HG03060 (cell line): Measurements from ENCODE around the gene LRRC56.

ENCODE experiments used
- ATAC-seq: cut with Tn5 transposase; IDR thresholded peaks from one replicate; pipeline ENCODE4 v1.9.1; 2021; ENCODE audit warnings: low read depth, moderate number of reproducible peaks; ENCODE audit not compliant: unreplicated experiment

LRRC56 gene

DNA sequence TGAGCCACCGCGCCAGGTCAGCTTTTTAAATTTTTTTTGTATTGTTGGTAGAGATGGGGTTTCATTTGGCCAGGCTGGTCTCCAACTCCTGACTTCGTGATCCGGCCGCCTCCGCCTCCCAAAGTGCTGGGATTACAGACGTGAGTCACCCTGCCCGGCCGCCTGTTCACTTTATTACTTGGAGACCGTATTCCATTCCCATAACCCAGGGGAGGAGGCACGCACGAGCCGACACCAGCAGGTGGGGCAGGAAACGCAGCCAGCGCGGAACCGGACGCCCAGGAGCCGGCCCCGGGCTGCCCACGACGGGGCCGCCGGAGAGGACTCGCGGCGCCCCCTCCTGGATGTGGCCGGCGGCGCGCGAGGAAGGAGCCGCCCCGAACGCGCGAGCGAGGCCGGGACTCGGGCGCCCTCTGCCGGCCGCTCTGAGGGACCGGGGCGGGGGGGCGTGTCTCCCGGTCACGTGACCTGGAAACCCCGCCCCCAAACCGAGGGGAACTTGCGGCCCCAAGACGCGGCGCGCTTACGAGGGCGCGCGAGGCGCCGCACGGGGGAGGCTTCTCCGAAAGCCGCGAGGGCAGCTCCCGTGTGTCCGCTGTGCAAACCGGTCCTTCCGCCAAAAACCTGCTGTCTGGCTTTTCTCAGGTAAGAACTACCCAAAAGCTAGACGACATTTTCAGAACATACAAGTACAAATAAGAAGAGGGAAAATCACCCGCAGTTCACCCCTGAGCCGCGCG lies 18.7 kb upstream of the LRRC56 start:
- ATAC-seq, result no peak

- ATAC-seq, result no peak
These were observed 16.7 kb upstream of the LRRC56 start for GRCh38 chr11:520428-521176.

GRCh38 chr11:521177-521688 lies 16.1 kb upstream of the LRRC56 start:
- no peak for ATAC-seq

GRCh38 chr11:526192-526591 lies 11.1 kb upstream of the LRRC56 start:
- no peak for ATAC-seq

DNA sequence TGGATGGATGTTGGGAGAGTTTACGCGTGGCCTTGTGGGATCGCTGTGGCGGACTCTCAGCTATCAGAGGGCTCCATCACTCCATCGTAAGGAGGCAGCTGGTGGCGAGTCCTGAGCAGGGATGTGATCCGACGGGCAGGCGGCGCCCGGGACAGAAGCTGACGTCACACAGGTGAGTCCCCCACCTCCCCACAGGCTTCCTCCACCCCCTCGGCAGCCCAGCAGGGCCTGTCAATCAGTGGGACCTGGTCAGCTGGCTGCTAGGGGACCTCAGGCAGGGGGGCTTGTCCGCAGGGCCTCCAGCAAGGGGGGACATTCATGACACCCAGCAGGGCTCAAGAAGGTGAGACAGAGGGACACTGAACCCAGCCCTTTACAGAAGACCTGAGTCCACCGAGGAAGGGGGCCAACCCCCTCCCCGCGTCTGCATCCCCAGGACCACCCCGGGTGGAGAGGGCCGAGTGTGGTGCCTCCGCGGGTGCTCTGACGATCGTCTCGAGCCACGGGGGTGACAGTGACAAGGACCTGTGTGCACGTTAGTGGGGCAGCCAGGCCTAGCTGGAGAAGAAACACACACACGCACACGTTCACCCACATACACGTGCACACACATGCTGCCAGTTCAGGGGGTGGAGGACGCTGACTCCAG lies 9.0 kb upstream of the LRRC56 start:
- ATAC-seq, result no peak

GRCh38 chr11:528815-529727 lies 8.3 kb upstream of the LRRC56 start:
- no peak for ATAC-seq

GRCh38 chr11:529728-530411 lies 7.5 kb upstream of the LRRC56 start:
- no peak for ATAC-seq

DNA sequence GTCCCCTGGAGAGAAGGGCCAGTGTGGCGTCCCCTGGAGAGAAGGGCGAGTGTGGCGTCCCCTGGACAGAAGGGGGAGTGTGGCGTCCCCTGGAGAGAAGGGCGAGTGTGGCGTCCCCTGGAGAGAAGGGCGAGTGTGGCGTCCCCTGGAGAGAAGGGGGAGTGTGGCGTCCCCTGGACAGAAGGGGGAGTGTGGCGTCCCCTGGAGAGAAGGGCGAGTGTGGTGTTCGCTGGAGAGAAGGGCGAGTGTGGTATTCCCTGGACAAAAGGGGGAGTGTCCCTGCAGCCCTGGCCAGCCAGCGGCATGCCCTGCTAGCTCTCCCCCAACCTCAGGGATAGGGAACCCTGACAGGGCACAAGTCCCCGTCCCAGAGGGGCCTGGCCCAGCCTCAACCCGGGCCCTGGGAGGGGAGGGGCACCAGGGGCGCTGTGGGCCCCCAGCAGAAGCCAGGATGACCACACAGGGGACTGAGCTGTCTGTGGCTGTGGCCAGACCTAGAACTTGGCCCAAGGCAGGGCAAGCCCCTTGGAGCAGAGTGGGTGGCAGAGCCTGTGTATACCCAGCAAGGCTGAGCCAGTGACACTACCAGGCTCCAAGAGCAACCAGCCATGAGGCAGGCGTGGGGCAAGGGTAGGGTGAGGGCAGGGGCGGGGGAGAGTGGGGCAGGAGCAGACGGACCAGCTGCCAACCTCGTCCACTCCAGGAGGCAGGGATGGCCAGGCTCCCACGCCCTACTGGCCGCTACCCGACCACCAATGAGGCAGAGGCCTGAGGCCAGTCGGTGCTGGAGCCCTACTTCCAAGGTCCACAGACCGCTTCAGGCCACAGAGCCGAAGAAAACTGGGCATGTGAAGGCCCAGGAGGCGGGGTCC lies 6.1 kb upstream of the LRRC56 start:
- no peak for ATAC-seq

DNA sequence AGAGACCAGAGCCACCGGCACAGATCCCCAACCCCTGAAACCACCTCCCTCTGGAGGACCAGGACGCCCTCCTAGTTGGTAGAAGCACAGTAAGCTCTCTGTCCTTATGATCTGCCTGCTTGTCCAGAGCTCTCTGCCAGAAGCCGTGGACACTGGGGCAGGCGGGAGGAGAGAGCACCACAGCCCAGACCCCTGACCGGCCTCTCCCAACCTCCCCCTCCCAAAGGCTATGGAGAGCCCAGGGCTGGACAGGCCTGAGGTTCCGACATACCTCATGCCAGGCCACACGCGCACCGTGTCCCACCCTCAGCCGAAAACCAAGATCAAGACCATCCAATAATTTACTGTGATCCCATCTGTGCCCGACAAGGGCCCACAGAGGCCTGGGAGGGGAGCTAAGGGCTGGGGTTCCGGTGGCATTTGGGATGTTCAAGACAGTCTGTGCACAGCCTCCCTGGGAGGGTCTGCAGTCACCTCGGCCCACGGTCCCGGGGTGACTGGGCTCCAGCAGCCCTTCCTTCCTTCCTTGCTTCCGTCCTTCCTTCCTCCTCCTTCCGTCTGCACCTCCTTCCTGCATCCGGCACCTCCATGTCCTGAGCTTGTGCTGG lies 5.3 kb upstream of the LRRC56 start:
- no peak for ATAC-seq

GRCh38 chr11:532527-532985 lies 4.8 kb upstream of the LRRC56 start:
- ATAC-seq, result no peak

DNA sequence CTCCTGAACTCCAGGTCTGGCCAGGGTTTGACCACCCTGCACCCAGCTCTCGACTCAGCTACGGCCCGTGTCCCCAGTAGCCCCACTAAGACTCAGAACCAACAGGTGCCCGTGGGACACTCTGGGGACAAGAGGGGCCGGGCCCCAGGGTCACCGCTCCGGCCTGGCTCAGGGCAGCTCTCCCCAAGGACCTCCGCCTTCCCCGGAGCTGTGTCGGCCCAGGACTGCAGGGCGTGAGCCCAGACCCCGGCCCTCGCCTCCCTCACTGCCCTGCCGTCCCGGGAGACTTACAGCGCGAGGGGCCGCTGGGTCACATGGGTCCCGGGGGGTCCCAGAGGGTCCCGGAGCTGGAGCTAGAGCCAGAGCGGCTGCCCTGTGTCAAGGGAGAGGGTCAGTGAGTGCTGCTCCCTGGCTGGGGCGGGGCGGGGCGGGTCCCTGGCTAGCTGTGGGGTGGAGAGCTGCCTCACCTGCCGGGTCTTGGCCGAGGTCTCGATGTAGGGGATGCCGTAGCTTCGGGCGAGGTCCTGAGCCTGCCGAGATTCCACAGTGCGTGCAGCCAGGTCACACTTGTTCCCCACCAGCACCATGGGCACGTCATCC lies 4.2 kb upstream of the LRRC56 start:
- ATAC-seq, result no peak

- no peak for ATAC-seq
These were observed 3.5 kb upstream of the LRRC56 start for GRCh38 chr11:533586-534395.

DNA sequence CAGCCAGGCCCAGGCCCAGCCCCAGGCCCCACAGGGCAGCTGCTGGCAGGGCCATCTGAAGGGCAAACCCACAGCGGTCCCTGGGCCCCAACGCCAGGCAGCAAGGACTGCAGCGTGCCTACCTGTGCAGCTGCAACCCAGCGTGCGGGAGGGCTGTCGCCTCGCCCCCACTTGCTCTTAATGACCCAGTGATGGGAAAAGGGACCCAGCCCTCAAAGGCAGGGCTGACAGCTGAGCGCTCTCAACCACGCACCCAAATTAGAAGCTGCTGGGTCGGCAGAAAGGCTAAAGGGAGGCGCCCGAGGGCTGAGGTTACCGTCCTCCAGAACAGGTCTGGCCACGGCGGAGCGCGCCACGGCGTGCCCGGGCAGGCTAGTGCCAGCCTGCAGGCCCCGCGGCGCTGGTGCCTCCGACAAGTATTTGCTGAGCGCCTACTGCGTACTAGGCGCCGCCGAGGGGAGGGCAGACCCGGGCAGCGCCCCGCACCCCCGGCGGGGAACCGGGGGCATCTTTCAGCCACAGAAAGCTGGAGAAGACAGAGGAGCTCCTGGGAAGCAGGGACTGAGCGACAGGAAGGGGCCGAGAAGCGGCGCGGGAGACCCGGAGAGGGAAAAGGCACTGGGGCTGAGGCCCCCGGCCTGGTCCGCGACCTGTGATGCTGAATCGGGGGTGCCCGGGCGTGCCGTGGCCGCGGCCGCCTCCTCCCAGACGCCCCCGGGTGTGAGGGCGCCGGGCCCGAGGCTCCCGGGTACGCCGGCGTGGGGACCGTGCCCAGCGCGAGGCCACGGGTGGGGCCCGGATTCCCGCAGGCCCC lies 2.7 kb upstream of the LRRC56 start:
- ATAC-seq, result no peak

DNA sequence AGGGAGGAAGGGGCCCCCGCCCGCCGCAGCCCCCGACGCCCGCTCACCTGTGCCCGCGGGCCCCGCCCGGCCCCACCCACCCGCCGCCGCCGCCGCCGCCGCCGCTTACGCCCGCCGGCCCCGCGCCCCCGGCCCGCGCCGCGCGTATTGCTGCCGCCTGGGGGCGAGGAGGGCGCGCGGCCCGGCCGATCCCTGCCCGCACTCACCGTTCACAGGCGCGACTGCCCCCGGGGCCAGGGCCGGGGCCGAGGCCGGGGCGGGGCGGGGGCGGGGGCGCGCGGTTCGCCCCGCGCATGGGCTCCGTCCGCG lies 2.2 kb upstream of the LRRC56 start:
- ATAC-seq, result no peak

DNA sequence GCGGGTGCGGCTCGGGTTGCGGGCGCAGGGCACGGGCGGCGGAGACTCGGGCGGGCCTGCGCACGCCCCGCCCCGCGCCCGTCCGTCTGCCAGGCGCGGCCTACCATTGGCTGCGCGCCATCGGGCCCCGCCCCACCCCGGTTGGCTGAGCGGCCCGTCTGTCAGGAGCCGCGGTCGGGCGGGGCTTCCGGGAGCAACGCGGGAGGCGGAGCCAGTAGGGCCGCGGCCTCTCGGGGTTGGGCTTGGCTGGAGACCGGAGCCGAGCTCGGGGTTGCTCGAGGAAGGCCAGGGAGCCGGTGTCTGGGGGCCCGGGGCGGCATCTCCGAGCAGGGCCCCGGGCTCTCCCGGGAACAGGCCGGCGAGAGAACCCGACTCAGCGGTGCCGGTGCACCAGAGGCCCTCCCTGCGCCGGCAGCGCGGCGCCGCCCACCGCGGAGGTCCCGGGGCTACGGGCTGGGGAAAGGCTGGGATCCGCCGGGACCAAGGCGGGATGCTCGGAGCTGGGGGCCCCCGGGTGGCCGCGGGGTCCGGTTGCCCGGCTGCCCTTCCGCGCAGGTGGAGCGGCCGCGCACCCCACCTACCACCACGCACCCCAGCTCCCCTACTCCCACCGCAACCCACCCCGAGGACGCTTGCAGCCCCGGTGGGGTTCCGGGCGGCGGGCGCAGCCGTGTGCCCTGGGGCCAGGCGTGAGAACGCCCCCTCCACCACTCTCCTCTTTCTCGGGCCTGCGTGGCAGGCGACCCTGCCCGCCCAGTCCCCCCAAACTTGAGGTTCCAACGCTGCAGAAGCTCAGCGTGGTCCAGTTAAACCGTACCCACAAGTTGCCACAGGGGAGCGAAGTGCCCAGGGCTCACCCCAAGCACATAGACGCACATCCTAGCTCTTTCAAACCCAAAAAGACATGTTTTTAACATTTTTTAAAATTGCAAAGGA lies 1.5 kb upstream of the LRRC56 start, which contains the start of gene HRAS:
Gene HRAS, minus strand, starts transcription at position 58 of the 936 bp plus-strand sequence.
- no peak for ATAC-seq
